T-helper 1 cell (primary cell): Measurements from ENCODE around the gene MINDY4.

Experiments used
- DNase-seq, 5 donors: peaks; one replicate each; pipeline ENCODE4 v3.0.0-alpha.2; 2012 to 2020

MINDY4 gene

GRCh38 chr7:30880941-30881340, 109.7 kb downstream of the MINDY4 start:
- no peak for DNase-seq

- DNase-seq: no peak
Measured at GRCh38 chr7:30881448-30881847, 110.2 kb downstream of the MINDY4 start.

- DNase-seq: no peak
Measured at GRCh38 chr7:30884881-30885280, 113.7 kb downstream of the MINDY4 start.

- DNase-seq: no peak
Measured at GRCh38 chr7:30886608-30887011, 115.4 kb downstream of the MINDY4 start.

GRCh38 chr7:30887464-30887872, 116.3 kb downstream of the MINDY4 start:
- DNase-seq: no peak

- no peak for DNase-seq
Measured at GRCh38 chr7:30888747-30889146, 117.5 kb downstream of the MINDY4 start.

- no peak for DNase-seq
Measured at GRCh38 chr7:30890226-30890625, 119.0 kb downstream of the MINDY4 start.

GRCh38 chr7:30893357-30893756, 122.1 kb downstream of the MINDY4 start:
- no peak for DNase-seq

- no peak for DNase-seq
Measured at GRCh38 chr7:30894009-30894408, 122.8 kb downstream of the MINDY4 start.

- no peak for DNase-seq
Measured at GRCh38 chr7:30894866-30895605, 123.8 kb downstream of the MINDY4 start.

GRCh38 chr7:30896036-30896435, 124.8 kb downstream of the MINDY4 start:
- no peak for DNase-seq

- no peak for DNase-seq
Measured at GRCh38 chr7:30896783-30897637, 125.8 kb downstream of the MINDY4 start.

- no peak for DNase-seq
Measured at GRCh38 chr7:30897770-30898169, 126.6 kb downstream of the MINDY4 start.

- no peak for DNase-seq
Measured at GRCh38 chr7:30898411-30898810, 127.2 kb downstream of the MINDY4 start.

GRCh38 chr7:30899066-30899465, 127.8 kb downstream of the MINDY4 start:
- DNase-seq: no peak

- DNase-seq: no peak
Measured at GRCh38 chr7:30899630-30900029, 128.4 kb downstream of the MINDY4 start.

- DNase-seq: no peak
Measured at GRCh38 chr7:30900053-30900452, 128.8 kb downstream of the MINDY4 start.

GRCh38 chr7:30900803-30901362, 129.7 kb downstream of the MINDY4 start:
- DNase-seq: no peak

GRCh38 chr7:30901856-30902255, 130.6 kb downstream of the MINDY4 start:
- DNase-seq: no peak

- no peak for DNase-seq
Measured at GRCh38 chr7:30902466-30902865, 131.2 kb downstream of the MINDY4 start.

- DNase-seq: no peak
Measured at GRCh38 chr7:30903146-30903545, 131.9 kb downstream of the MINDY4 start.

- no peak for DNase-seq
Measured at GRCh38 chr7:30904561-30904960, 133.3 kb downstream of the MINDY4 start.

GRCh38 chr7:30905078-30906012, 134.1 kb downstream of the MINDY4 start:
- no peak for DNase-seq
